Activated CD4-positive, alpha-beta T cell treated with anti-CD3 and anti-CD28 coated beads for 36 hours (primary cell): Measurements from ENCODE around the gene SUCLG1. TPM values are rescaled to one million over a fixed set of nuclear protein-coding genes. Genes with fewer than 3 reads are reported as not detected.
"Not testable (repeated sequence)": the region's sequence is repeated elsewhere in the genome, so short reads cannot be mapped to it uniquely, and the experiment has no call there.

Source experiments
- ATAC-seq: fragments of 200-7000 bp; cut with Tn5 transposase; one replicate; pipeline ENCODE4 v1.10.0; 2021; ENCODE audit warnings: mild to moderate bottlenecking, moderate library complexity
- CTCF ChIA-PET: fragments of 350-600 bp; sonication (Branson Sonifier 250); formaldehyde crosslinking; loops from one replicate; lab custom pipeline; 2021; ENCODE audit warnings: antibody characterized with exemption; lab: Charles Lee
- POLR2A ChIA-PET: fragments of 350-600 bp; sonication (Branson Sonifier 250); formaldehyde crosslinking; loops from one replicate; lab custom pipeline; 2021; ENCODE audit warnings: antibody characterized with exemption, inconsistent platforms; lab: Charles Lee
- DNase-seq: peaks from one replicate; pipeline ENCODE4 v3.0.0-alpha.2; 2020
- H3K27ac Mint-ChIP-seq: one replicate; pipeline ENCODE4 v1.8.0; 2021; ENCODE audit warnings: mixed read lengths
- H3K27me3 Mint-ChIP-seq: one replicate; pipeline ENCODE4 v1.8.0; 2021; ENCODE audit warnings: mixed read lengths
- H3K36me3 Mint-ChIP-seq: one replicate; pipeline ENCODE4 v1.8.0; 2021; ENCODE audit warnings: low read depth, mixed read lengths
- H3K4me1 Mint-ChIP-seq: one replicate; pipeline ENCODE4 v1.8.0; 2021; ENCODE audit warnings: mixed read lengths
- H3K4me3 Mint-ChIP-seq: one replicate; pipeline ENCODE4 v1.8.0; 2021; ENCODE audit warnings: mild to moderate bottlenecking, moderate library complexity, mixed read lengths
- H3K9me3 Mint-ChIP-seq: one replicate; pipeline ENCODE4 v1.8.0; 2021; ENCODE audit warnings: low read depth, mixed read lengths
- intact Hi-C, 2 experiments: fragments of 100-400 bp; cut with DNase I in 1 of 2; cut with micrococcal nuclease in 1 of 2; formaldehyde crosslinking; loops; one replicate each; pipeline versions ENCODE4 v1.14.2 to v1.15.1; 2022 to 2024; cut with DNase I, micrococcal nuclease
- total RNA-seq, 2 experiments: library from RNA; stranded (reverse); gene quantifications; one replicate each; pipeline ENCODE4 v1.2.3, GENCODE V29; 2021

The SUCLG1 gene
- total RNA-seq, 2 experiments from 2014 or later, result 60.7 to 68.9 TPM

DNA sequence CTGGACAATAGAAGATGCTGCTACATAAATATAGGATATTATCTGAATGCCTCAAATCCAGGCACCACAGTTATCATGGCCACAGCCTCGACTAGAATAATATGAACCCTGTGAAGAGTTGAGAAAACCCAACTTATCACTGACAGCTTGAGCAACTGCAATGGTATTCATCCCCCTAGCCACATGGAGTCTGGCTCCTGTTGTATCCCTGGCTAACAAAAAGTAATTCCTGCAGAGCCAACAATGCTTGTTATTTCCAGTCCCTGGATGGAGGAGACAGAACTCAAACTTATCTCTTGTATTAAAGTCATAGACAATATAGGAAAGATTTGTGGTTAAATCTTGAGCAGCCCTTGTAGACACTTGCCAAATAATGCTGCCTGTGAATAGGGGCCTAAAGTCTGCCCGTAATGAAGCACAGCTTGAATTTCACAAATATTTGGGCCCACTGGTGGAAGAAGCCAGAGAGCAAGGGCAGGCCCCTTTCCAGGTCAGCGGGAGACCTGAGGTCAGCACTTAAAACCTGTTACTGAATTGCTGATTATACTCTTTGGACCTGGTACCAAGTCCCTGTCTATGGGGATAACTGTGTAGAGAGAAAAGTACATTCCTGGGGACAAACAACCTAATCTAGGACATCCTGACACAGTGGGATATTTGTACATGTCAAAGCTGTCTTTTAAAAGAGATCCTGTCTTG, 28.4 kb upstream of the SUCLG1 start:
- intact Hi-C loops, result no loop called here
- H3K27me3 Mint-ChIP-seq, result no peaks in the 10 kb centered on the region
- no peaks in the 10 kb centered on the region for H3K36me3 Mint-ChIP-seq
- H3K27ac Mint-ChIP-seq, result no peak overlapping the region
- ChIA-PET POLR2A (no interaction called here), CTCF (no interaction called here)
- H3K9me3 Mint-ChIP-seq, result no peaks in the 10 kb centered on the region
- DNase-seq, result no peak
- ATAC-seq, result no peak
- no peak overlapping the region for H3K4me3 Mint-ChIP-seq
- H3K4me1 Mint-ChIP-seq, result peaks cover 3% of the 10 kb centered on the region

DNA sequence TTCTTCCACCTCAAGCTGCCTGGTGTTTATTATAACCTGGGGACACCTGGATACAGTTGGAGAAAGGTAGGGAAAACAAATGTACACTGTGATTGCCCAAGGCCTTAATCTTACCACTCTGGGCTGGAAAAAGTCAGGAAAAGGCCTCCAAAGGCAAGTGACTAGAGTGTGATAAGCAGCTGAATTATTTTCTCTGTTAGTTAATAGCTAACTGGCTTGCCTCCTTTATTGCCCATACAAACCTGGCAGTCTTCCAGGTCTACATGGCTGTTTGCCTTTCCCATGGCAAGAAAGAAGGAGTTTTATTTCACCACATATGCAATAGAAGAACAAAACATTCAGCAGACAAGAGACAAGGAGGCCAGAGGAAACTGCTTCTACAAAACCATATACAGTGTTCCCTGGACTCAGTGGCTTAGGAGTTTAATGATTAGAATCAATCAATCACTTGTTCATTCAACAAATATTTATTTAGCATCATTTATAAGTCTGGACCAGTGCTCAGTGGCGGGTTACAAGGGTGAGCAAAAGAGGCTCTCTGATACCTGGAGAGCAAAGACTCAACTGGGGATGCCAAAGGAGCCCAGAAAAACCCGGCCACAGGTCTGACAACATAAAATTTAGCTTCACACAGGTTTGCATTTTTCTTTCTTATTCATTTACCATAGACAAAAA, 27.5 kb upstream of the SUCLG1 start:
- POLR2A ChIA-PET, result no interaction called here
- CTCF ChIA-PET, result interaction anchor here (1.3 kb wide), 1 partner anchor 11 kb away, joined by 4 read pairs; no protein-coding TSS in a partner anchor

DNA sequence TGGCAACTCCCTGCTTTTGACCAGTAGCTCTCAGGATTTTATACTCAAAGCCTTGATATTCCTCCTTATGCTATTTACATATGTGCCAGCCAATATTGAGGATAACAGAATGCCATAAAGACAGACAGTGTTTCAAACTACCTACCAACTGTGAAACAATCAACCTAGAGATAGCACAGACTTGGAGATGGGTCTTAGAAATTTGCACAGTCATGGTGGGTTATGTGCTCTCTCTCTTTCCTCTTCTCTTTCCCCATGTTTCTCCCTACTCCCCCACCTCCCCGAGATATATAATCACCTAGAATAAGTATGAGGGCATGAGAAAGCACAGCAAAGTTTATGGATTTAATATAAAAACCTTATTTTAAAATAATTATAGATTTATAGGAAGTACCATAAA, 24.2 kb upstream of the SUCLG1 start:
- Mint-ChIP-seq H3K27me3 (no peaks in the 10 kb centered on the region), H3K36me3 (no peaks in the 10 kb centered on the region), H3K27ac (no peak overlapping the region), H3K4me3 (no peak overlapping the region), H3K4me1 (peaks cover 17% of the 10 kb centered on the region), H3K9me3 (no peaks in the 10 kb centered on the region)
- intact Hi-C loops, result no loop called here
- no peak for ATAC-seq
- CTCF ChIA-PET, result interaction anchor here (1.1 kb wide), 1 partner anchor 10 kb away, joined by 3 read pairs; no protein-coding TSS in a partner anchor
- POLR2A ChIA-PET, result no interaction called here
- DNase-seq, result no peak

More for the DNA sequence above, 27.5 kb upstream of the SUCLG1 start:
- ATAC-seq (no peak), DNase-seq (no peak)
- Mint-ChIP-seq H3K4me1 (peaks cover 12% of the 10 kb centered on the region), H3K4me3 (no peak overlapping the region), H3K27me3 (no peaks in the 10 kb centered on the region), H3K27ac (no peak overlapping the region), H3K36me3 (no peaks in the 10 kb centered on the region), H3K9me3 (no peaks in the 10 kb centered on the region)
- intact Hi-C loops, result no loop called here

DNA sequence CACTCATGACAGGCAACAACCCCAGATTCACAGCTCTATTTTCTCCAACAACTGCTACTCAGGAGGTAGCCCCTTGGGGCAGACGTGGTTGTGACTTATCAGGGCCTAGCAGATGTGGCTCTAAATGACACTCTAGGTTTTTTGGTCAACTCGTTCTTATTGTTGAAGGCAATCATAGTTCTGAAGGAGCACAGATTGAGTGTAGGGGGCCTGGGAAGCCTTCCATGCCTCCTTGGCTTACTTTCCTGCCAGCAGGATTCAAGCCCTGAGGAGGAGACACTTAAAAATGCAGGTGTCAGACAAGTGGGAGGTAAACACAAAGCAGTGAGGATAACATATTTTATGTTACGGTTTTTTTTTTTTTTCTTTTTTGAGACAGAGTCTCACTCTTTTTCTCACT, 23.5 kb upstream of the SUCLG1 start:
- Mint-ChIP-seq H3K4me1 (peaks cover 17% of the 10 kb centered on the region), H3K36me3 (peaks cover 2% of the 10 kb centered on the region), H3K27me3 (no peaks in the 10 kb centered on the region), H3K4me3 (no peak overlapping the region), H3K9me3 (peaks cover 1% of the 10 kb centered on the region), H3K27ac (no peak overlapping the region)
- ChIA-PET POLR2A (no interaction called here), CTCF (interaction anchor here (1.2 kb wide), 1 partner anchor 24 kb away, joined by 3 read pairs; the partner anchor contains the start of gene SUCLG1)
- intact Hi-C loops, result no loop called here
- DNase-seq (no peak), ATAC-seq (no peak)

DNA sequence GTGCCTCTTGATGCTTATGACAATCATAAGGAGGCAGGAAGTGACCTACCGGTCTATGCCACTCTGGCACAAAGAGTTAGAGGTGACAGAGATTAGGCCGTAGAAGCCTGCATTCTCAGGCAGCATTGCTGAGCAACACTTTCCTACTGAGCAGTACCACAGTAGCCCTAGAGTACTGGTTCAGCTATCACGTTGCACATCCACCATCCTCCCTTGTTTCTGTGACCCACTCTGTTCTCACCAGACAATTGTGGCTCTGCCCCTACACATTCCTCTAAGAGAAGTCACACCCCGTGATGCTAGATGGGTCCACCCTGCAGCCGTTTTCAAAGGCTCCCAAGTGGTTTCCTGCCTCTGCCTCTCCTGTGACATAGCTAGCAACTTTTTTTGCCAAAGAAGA, 22.6 kb upstream of the SUCLG1 start:
- ChIA-PET CTCF (interaction anchor here (1.2 kb wide), 1 partner anchor 23 kb away, joined by 3 read pairs; the partner anchor contains the start of gene SUCLG1), POLR2A (no interaction called here)
- peaks cover 17% of the 10 kb centered on the region for H3K4me1 Mint-ChIP-seq
- DNase-seq (peak; percentile 45), ATAC-seq (peak; percentile 97)
- intact Hi-C loops, result no loop called here
- no peak overlapping the region for H3K4me3 Mint-ChIP-seq
- peaks cover 11% of the 10 kb centered on the region for H3K36me3 Mint-ChIP-seq
- H3K9me3 Mint-ChIP-seq, result peaks cover 7% of the 10 kb centered on the region
- no peaks in the 10 kb centered on the region for H3K27me3 Mint-ChIP-seq
- H3K27ac Mint-ChIP-seq, result peak overlapping the region; percentile 5

DNA sequence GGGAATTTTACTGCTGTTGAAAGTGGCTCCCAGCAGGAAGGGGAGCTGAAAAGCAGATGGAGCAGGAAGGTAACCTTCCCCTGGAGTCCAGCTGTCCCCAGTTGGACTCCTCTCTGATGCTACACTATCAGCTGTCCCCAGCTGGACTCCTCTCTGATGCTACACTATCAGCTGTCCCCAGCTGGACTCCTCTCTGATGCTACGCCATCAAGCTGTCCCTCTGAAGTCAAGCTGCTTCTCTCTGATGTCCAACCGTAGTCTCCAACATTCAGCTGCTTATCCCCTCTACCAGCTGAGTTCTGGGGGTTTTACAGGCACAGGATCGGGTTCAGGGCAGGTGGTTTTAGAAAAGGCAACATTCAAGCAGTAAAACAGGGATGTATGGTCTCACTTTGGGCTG, 19.8 kb upstream of the SUCLG1 start:
- Mint-ChIP-seq H3K4me3 (no peak overlapping the region), H3K4me1 (peaks cover 17% of the 10 kb centered on the region), H3K27me3 (no peaks in the 10 kb centered on the region), H3K9me3 (peaks cover 13% of the 10 kb centered on the region), H3K27ac (no peak overlapping the region), H3K36me3 (peaks cover 17% of the 10 kb centered on the region)
- POLR2A ChIA-PET, result no interaction called here
- no peak for DNase-seq
- ATAC-seq, result no peak
- intact Hi-C loops, result no loop called here
- CTCF ChIA-PET, result interaction anchor here (0.6 to 0.7 kb wide), 2 partner anchors 68 to 447 kb away, joined by 3 read pairs; no protein-coding TSS in a partner anchor

DNA sequence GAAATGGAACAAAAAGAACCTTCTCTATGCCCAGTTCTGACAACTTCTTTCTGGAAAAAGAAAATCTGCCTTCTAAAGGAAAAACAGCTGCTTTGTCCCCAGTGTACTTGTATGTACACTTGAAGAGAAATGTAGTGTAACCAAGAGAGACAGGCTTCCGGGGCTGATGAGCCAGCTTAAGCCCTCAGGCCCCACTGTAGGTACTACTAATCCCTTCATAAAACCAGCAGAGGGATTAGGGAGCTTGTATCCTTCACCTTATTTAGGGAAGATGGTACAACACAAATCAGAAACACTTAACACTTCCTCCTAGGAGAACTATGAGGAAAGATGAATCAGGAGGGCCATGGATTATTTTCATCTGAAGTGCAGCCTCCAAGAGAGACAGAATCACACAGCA, 18.8 kb upstream of the SUCLG1 start:
- ATAC-seq, result no peak
- Mint-ChIP-seq H3K4me1 (peaks cover 17% of the 10 kb centered on the region), H3K27me3 (no peaks in the 10 kb centered on the region), H3K36me3 (peaks cover 17% of the 10 kb centered on the region), H3K4me3 (no peak overlapping the region), H3K9me3 (peaks cover 13% of the 10 kb centered on the region), H3K27ac (no peak overlapping the region)
- ChIA-PET POLR2A (no interaction called here), CTCF (interaction anchor here (0.6 to 0.7 kb wide), 2 partner anchors 43 to 441 kb away, joined by 3 read pairs; no protein-coding TSS in a partner anchor)
- DNase-seq, result no peak
- intact Hi-C loops, result no loop called here

DNA sequence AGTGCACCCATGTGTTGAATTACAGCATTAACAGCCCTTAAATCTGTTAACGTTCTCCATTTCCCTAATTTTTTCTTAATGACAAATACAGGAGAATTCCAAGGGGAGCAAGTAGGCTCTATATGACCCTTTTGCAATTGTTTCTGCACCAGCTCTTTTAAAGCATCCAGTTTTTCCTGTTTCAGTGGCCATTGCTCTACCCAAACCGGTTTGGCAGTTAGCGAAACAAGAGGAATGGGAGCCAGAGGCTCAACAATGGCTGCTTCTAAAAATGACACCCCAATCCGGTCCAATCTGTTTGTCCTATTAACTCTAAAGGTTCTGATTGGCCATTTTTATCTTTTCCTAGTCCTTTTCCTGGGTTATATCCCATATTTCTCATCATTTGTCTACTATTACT, 15.1 kb upstream of the SUCLG1 start:
- no peak for ATAC-seq
- Mint-ChIP-seq H3K27ac (no peak overlapping the region), H3K27me3 (no peaks in the 10 kb centered on the region), H3K4me3 (no peak overlapping the region), H3K4me1 (no peaks in the 10 kb centered on the region), H3K9me3 (peaks cover 17% of the 10 kb centered on the region), H3K36me3 (peaks cover 25% of the 10 kb centered on the region)
- DNase-seq, result no peak
- ChIA-PET POLR2A (no interaction called here), CTCF (no interaction called here)
- intact Hi-C loops, result no loop called here

DNA sequence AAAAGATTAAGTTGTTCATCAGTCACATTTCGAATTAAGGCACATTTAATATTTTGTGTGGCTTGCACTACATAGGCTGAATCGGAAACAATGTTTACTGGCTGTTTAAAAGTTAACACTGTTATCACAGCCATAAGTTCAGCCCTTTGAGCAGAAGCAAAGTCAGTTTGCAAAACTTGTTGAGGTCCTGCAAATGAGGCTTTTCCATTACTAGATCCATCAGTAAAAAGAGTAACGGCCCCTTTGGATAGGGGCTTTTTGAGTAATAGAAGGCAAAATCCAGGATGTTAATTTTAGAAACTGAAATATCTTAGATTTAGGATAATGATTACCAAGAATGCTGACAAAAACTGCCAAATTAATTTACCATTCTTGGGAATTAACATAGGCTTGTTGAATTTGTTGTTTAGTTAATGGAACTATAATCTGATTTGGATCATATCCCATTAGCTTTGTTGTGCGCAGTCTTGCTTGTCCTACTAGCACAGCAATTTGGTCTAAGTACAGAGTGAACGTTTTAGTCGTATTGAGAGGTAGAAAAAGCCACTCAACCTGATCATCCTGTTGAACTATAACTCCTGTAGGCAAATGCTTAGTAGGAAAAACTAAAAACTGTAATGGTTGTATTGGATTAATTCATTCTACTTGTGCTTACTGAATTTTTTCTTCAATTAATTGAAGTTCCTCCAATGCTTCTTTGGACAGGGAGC, 13.9 kb upstream of the SUCLG1 start:
- no peak overlapping the region for H3K4me3 Mint-ChIP-seq
- CTCF ChIA-PET, result interaction anchor here (0.6 kb wide), 1 partner anchor 24 kb away, joined by 3 read pairs; no protein-coding TSS in a partner anchor
- H3K27me3 Mint-ChIP-seq, result no peaks in the 10 kb centered on the region
- ATAC-seq, result no peak
- H3K4me1 Mint-ChIP-seq, result no peaks in the 10 kb centered on the region
- POLR2A ChIA-PET, result no interaction called here
- peaks cover 17% of the 10 kb centered on the region for H3K9me3 Mint-ChIP-seq
- H3K36me3 Mint-ChIP-seq, result peaks cover 25% of the 10 kb centered on the region
- intact Hi-C loops, result no loop called here
- no peak overlapping the region for H3K27ac Mint-ChIP-seq
- no peak for DNase-seq

DNA sequence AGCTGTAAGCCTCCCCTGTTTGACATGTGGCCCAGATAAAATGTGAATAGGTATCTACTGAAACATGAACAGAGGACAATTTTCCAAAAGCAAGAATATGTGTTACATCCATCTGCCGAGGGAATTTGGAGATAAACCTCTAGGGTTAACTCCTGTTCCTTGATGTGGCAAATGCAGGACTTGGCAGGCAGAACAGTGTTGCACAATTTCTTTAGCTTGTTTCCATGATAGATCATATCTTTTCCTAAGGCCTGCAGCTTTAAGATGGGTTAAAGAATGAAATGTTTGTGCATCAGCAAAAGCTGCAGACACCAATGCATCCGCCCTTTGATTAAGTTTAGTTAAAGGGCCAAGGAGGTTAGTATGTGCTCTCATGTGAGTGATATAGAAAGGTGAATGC, 13.3 kb upstream of the SUCLG1 start:
- H3K4me1 Mint-ChIP-seq, H3K4me3 Mint-ChIP-seq, DNase-seq, POLR2A ChIA-PET, intact Hi-C loops, ATAC-seq, H3K27ac Mint-ChIP-seq, H3K27me3 Mint-ChIP-seq: not testable (repeated sequence)
- H3K36me3 Mint-ChIP-seq, result peaks cover 21% of the 10 kb centered on the region
- CTCF ChIA-PET, result interaction anchor here (0.6 kb wide), 1 partner anchor 25 kb away, joined by 3 read pairs; no protein-coding TSS in a partner anchor
- peaks cover 15% of the 10 kb centered on the region for H3K9me3 Mint-ChIP-seq

DNA sequence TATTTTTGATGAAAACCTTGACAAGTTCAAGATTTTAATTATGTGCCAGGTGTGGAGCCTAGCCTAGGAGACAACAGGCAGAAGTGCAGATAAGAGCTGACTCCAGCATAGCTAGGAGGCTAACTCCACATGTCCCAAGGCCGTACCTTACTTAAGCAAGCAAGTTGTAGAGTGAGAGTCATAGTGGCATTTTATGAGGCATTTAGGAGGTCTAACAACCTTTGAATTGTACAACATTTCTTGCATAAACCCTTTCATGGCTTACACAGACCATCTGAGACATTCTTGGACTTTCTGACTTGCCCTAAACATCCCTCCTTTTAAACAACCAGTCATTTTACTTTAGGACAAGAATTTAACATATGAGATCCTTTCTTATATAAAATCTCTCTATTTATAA, 8.3 kb upstream of the SUCLG1 start:
- ATAC-seq (no peak), DNase-seq (no peak)
- H3K9me3 Mint-ChIP-seq, result peaks cover 12% of the 10 kb centered on the region
- H3K27ac Mint-ChIP-seq, result no peak overlapping the region
- ChIA-PET POLR2A (no interaction called here), CTCF (no interaction called here)
- peaks cover 8% of the 10 kb centered on the region for H3K36me3 Mint-ChIP-seq
- intact Hi-C loops, result no loop called here
- no peaks in the 10 kb centered on the region for H3K27me3 Mint-ChIP-seq
- H3K4me3 Mint-ChIP-seq, result no peak overlapping the region
- H3K4me1 Mint-ChIP-seq, result no peaks in the 10 kb centered on the region
